HEK293T (cell line): ENCODE results near the gene LASP1NB.

ENCODE experiments used
- CTCF ChIA-PET: fragments of 350-600 bp; formaldehyde crosslinking; extraction: SDS; loops from one replicate; lab custom pipeline; 2021; ENCODE audit warnings: antibody characterized with exemption, inconsistent platforms; lab: Yijun Ruan, JAX
- POLR2A ChIA-PET: fragments of 350-600 bp; formaldehyde crosslinking; extraction: SDS; loops from one replicate; lab custom pipeline; 2020; ENCODE audit warnings: antibody characterized with exemption, inconsistent platforms; lab: Yijun Ruan, JAX
- DNase-seq: peaks from one replicate; pipeline ENCODE4 v3.0.0; 2012; ENCODE audit warnings: mixed read lengths; ENCODE audit errors: extremely low spot score
- ARNT ChIP-seq: fragments of 450-650 bp; IDR thresholded peaks from 2 replicates; pipeline ENCODE4 v1.6.1; 2017; ENCODE audit warnings: mild to moderate bottlenecking
- BHLHE40 ChIP-seq: fragments of 450-650 bp; IDR thresholded peaks from 2 replicates; pipeline ENCODE4 v1.6.1; 2016; ENCODE audit warnings: mild to moderate bottlenecking, moderate library complexity, borderline replicate concordance
- CTBP1 ChIP-seq: fragments of 450-650 bp; IDR thresholded peaks from 2 replicates; pipeline ENCODE4 v1.6.1; 2016; ENCODE audit warnings: borderline replicate concordance
- ELF4 ChIP-seq: fragments of 450-650 bp; IDR thresholded peaks from 2 replicates; pipeline ENCODE4 v1.6.1; 2017; ENCODE audit warnings: antibody characterized with exemption
- FOXA1 ChIP-seq: fragments of 450-650 bp; IDR thresholded peaks from 2 replicates; pipeline ENCODE4 v1.6.1; 2016; ENCODE audit warnings: mild to moderate bottlenecking
- FOXK2 ChIP-seq: fragments of 450-650 bp; IDR thresholded peaks from 2 replicates; pipeline ENCODE4 v1.6.1; 2016; ENCODE audit warnings: mild to moderate bottlenecking
- FOXM1 ChIP-seq: fragments of 450-650 bp; IDR thresholded peaks from 2 replicates; pipeline ENCODE4 v1.6.1; 2017; ENCODE audit warnings: mild to moderate bottlenecking, borderline replicate concordance
- HDGF ChIP-seq: fragments of 450-650 bp; IDR thresholded peaks from 2 replicates; pipeline ENCODE4 v1.6.1; 2017; ENCODE audit warnings: antibody characterized with exemption, borderline replicate concordance
- L3MBTL2 ChIP-seq: fragments of 450-650 bp; conservative IDR thresholded peaks from 2 replicates; pipeline ENCODE4 v1.6.1; 2016; ENCODE audit warnings: mild to moderate bottlenecking
- LEF1 ChIP-seq: fragments of 450-650 bp; IDR thresholded peaks from 2 replicates; pipeline ENCODE4 v1.6.1; 2017; ENCODE audit warnings: mild to moderate bottlenecking, borderline replicate concordance
- NFRKB ChIP-seq: fragments of 450-650 bp; IDR thresholded peaks from 2 replicates; pipeline ENCODE4 v1.6.1; 2016; ENCODE audit warnings: mild to moderate bottlenecking, moderate library complexity
- SP1 ChIP-seq: fragments of 450-650 bp; IDR thresholded peaks from 2 replicates; pipeline ENCODE4 v1.6.1; 2017
- SUZ12 ChIP-seq: fragments of 450-650 bp; IDR thresholded peaks from 2 replicates; pipeline ENCODE4 v1.6.1; 2016; ENCODE audit warnings: mild to moderate bottlenecking
- TARDBP ChIP-seq: fragments of 450-650 bp; IDR thresholded peaks from 2 replicates; pipeline ENCODE4 v1.6.1; 2016
- ZNF384 ChIP-seq: fragments of 450-650 bp; IDR thresholded peaks from 2 replicates; pipeline ENCODE4 v1.6.1; 2016
- TF ChIP-seq, protein P1 (sequence below): fragments of 450-650 bp; IDR thresholded peaks from 2 replicates; pipeline ENCODE4 v1.6.1; 2016

The LASP1NB gene

DNA sequence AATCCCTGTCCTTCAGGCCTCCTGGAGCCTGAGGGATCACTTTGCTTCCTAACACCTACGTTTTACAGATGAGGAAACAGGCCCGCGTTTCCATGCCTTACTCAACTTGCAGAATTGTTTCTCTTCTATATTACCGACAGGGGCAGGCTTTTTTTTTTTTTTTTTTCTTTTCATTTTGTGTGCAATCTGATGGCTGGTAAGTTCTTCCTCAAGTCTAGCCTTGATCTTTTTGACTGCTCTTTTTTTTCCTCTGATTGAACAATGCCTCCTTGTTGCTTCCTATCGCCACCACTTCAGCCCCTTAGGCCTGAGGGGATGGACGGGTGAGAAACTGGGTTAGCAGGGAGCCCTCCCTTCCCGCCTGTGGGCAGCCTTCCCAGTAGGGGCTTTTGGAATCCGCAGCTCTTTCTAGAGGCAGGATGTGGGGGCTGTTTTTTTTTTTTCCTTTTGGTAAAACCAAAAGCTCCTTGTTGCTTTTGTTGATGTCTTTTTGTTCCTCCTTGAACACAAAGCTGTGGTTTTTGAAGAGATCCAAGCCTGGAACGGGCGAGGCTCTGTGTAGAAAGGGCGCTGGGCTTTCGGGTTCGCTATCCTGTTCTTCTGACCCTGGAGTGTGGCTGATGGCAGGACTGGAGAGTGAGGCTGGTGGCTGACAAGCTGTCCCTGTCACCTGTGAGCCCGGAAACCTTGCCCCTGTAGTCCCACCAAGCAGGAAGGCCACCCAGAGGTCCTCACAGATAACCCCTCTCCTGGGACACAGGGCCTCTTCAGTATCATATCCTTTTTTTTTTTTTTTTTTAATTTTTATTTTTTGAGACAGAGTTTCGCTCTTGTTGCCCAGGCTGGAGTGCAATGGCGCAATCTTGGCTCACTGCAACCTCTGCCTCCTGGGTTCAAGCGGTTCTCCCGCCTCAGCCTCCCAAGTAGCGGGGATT is 41.6 kb upstream of the LASP1NB start:
- TF ChIP-seq NFRKB, result no peak
- TF ChIP-seq ZNF384, result peak; percentile 53; the same call in 1 of the 2 replicates
- no peak for TF ChIP-seq SP1
- no peak for TF ChIP-seq FOXK2
- no peak for TF ChIP-seq LEF1
- no peak for TF ChIP-seq HDGF
- DNase-seq, result no peak
- POLR2A ChIA-PET, result interaction anchor here (0.7 to 4.3 kb wide), 2 partner anchors 13 kb away, joined by 5 to 24 read pairs; partner anchors contain the start of gene LASP1
- CTCF ChIA-PET, result no interaction called here

DNA sequence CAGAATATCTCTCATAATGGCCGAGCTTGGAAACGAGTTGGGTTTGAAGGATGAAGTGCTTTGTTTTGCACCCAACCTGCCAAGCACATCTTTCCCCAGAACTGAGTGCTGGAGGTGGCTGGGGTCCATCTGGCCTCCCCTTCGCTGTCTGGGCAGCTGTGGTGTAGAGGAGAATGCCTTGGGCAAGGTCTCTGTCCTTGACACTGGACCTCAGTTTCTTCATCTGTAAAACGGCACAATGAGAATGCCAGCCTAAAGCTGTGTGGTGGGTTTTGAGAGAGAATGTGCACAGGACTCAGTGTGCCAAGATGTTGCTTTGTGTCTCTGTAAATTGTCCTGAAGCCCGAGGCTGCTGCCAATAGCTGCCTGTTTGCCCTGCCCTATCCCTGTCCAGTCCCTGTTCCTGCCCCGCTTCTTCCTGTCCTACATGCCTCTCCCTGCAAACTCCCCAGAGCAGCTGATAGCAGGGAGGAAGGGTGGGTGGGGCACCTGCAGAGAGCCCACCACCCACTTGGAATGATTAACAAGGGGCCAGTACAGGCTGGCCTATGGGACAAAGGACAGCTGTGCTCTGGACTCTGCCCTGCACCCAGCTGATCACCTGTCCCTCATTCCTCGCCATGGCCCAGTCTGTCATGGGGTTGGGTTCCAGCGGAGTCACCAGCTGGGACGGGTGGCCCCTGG is 40.2 kb upstream of the LASP1NB start:
- ChIA-PET CTCF (interaction anchor here (0.6 kb wide), 1 partner anchor 81 kb away, joined by 3 read pairs; no protein-coding TSS in a partner anchor), POLR2A (interaction anchor here (1.1 to 4.3 kb wide), 4 partner anchors 13 to 60 kb away, joined by 3 to 24 read pairs (median 4); partner anchors contain the start of genes CWC25, LASP1 and RPL23)
- TF ChIP-seq L3MBTL2, result no peak
- no peak for TF ChIP-seq ARNT
- no peak for TF ChIP-seq FOXA1
- TF ChIP-seq ELF4, result no peak
- TF ChIP-seq NFRKB, result no peak
- no peak for TF ChIP-seq FOXM1
- TF ChIP-seq HDGF, result no peak
- TF ChIP-seq SP1, result no peak
- no peak for TF ChIP-seq SUZ12
- TF ChIP-seq, protein P1, sequence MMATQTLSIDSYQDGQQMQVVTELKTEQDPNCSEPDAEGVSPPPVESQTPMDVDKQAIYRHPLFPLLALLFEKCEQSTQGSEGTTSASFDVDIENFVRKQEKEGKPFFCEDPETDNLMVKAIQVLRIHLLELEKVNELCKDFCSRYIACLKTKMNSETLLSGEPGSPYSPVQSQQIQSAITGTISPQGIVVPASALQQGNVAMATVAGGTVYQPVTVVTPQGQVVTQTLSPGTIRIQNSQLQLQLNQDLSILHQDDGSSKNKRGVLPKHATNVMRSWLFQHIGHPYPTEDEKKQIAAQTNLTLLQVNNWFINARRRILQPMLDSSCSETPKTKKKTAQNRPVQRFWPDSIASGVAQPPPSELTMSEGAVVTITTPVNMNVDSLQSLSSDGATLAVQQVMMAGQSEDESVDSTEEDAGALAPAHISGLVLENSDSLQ, result no peak
- TF ChIP-seq ZNF384, result no peak
- TF ChIP-seq LEF1, result no peak
- no peak for TF ChIP-seq FOXK2
- no peak for TF ChIP-seq CTBP1
- no peak for TF ChIP-seq TARDBP
- no peak for TF ChIP-seq BHLHE40
- no peak for DNase-seq

DNA sequence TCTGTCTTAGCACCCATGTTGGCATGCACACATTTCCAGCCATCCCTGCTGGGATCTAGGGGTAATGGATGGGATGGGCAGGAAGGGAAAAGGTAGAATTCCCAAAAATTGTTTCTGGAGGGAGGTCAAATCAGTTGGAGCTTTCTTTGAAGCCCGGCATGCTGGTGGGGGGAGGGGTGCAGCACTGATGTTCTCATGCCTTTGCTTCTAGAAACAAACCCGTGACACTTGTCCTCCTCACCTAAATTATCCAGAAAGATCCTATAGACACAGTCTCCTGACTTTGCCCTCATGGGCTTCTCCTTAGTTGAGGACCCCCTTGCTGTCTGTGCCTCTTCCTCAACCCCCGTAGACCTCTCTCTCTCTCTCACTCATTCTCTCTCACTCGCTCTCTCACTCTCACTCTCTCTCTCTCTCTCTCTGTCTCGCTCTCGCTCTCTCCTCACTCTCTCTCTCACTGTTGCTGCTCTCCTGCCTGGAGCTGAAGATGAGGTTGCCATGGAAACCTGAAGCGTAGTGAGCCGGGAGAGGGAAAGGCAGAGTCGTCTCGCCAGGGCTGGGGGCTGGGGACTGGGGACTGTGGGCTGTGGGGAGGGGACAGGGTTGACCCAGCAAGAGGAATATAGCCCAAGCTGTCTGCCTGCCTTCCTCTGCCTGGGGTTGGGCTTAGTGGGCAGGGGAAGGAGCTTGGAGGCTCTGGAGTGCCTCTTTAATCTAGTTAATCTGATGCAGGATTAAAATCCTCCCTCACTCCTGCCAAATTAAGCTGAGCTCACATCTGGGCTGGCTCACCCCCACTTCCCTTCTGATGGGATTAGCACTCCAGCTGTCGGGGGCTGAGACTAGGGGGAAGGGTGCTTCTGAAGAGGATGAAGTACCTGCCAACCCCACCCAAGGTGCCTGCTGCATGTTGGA is 39.4 kb upstream of the LASP1NB start:
- ChIA-PET POLR2A (interaction anchor here (1.2 to 4.3 kb wide), 3 partner anchors 16 to 61 kb away, joined by 3 to 24 read pairs (median 4); partner anchors contain the start of genes CWC25, LASP1 and RPL23), CTCF (interaction anchor here (0.6 kb wide), 1 partner anchor 82 kb away, joined by 3 read pairs; no protein-coding TSS in a partner anchor)
- no peak for DNase-seq
- no peak for TF ChIP-seq FOXA1

DNA sequence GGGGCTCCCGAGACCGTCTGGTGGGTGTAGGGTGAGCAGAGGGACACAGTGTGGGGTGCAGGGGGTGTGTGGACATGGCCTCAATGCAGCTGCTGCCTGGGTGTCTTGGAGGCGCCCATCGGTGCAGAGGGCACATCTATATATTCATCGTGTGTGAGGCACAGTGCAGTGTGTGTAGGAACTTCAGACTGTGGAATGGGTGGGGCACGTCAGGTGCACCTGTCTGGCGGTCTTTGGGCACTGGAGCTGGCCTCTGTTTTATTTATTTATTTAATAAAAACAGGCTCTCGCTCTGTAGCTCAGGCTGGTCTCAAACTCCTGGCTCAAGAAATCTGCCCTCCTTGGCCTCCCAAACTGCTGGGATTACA is 38.8 kb upstream of the LASP1NB start:
- TF ChIP-seq BHLHE40, result no peak
- TF ChIP-seq NFRKB, result no peak
- no peak for TF ChIP-seq SP1
- no peak for TF ChIP-seq L3MBTL2
- TF ChIP-seq, protein P1, result no peak
- TF ChIP-seq HDGF, result no peak
- TF ChIP-seq LEF1, result no peak
- TF ChIP-seq FOXA1, result no peak
- no peak for TF ChIP-seq ELF4
- no peak for TF ChIP-seq SUZ12
- no peak for TF ChIP-seq ZNF384
- no peak for TF ChIP-seq FOXK2
- no peak for TF ChIP-seq ARNT
- no peak for TF ChIP-seq FOXM1
- TF ChIP-seq TARDBP, result no peak
- no peak for TF ChIP-seq CTBP1
- ChIA-PET CTCF (no interaction called here), POLR2A (interaction anchor here (1.2 to 4.3 kb wide), 2 partner anchors 16 to 33 kb away, joined by 4 to 24 read pairs; partner anchors contain the start of genes LASP1 and RPL23)
- DNase-seq, result no peak

DNA sequence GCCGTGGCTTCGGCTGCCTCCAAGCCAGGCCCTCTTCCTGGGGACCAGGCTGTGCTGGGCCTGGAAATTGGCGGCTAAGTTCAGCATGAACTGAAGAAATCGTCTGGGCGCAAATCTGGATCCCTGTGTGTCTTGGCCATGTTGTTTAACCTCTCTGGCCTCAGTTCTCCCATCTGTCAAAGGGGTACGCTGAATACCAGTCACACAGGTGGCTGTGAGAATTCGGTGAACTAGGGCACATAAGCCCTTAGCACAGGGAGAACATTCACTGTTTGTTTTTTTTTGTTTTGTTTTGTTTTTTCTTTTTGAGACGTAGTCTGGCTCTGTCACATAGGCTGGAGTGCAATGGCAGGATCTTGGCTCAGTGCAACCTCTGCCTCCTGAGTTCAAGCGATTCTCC is 36.6 kb upstream of the LASP1NB start:
- ChIA-PET POLR2A (no interaction called here), CTCF (no interaction called here)
- no peak for DNase-seq

More for the DNA sequence above, 36.6 kb upstream of the LASP1NB start:
- TF ChIP-seq FOXM1, result no peak
